WTC11 (cell line): ENCODE results near the gene VSIG10. TPM values are rescaled to one million over a fixed set of nuclear protein-coding genes. Genes with fewer than 3 reads are reported as not detected.

Experiments
- ATAC-seq: fragments of 200-7000 bp; cut with Tn5 transposase; 2 replicates; pipeline ENCODE4 v1.10.0; 2021; ENCODE audit warnings: mild to moderate bottlenecking, moderate library complexity
- CTCF ChIA-PET: fragments of 300-600 bp; sonication (Branson Sonifier 250); formaldehyde crosslinking; loops from one replicate; lab custom pipeline; 2021; ENCODE audit warnings: antibody characterized with exemption; lab: Charles Lee
- POLR2A ChIA-PET: fragments of 350-600 bp; sonication (Branson Sonifier 250); formaldehyde crosslinking; loops from one replicate; lab custom pipeline; 2021; ENCODE audit warnings: antibody characterized with exemption; lab: Charles Lee
- DNase-seq: peaks from one replicate; pipeline ENCODE4 v3.0.0; 2021; ENCODE audit warnings: low spot score
- H3K27ac Mint-ChIP-seq: 2 replicates; pipeline ENCODE4 v1.8.0; 2021; ENCODE audit warnings: mixed read lengths
- H3K27me3 Mint-ChIP-seq: 2 replicates; pipeline ENCODE4 v1.8.0; 2021; ENCODE audit warnings: low read depth, mild to moderate bottlenecking, moderate library complexity, mixed read lengths
- H3K36me3 Mint-ChIP-seq: 2 replicates; pipeline ENCODE4 v1.8.0; 2021; ENCODE audit warnings: mixed read lengths
- H3K4me1 Mint-ChIP-seq: 2 replicates; pipeline ENCODE4 v1.8.0; 2022; ENCODE audit warnings: mixed read lengths
- H3K4me3 Mint-ChIP-seq: 2 replicates; pipeline ENCODE4 v1.8.0; 2021; ENCODE audit warnings: mild to moderate bottlenecking, moderate library complexity, mixed read lengths
- H3K9me3 Mint-ChIP-seq: 2 replicates; pipeline ENCODE4 v1.8.0; 2021; ENCODE audit warnings: mixed read lengths
- ELF4 ChIP-seq: sonication (generic); formaldehyde crosslinking; IDR thresholded peaks from 2 replicates; pipeline ENCODE4 v1.8.1; 2022; ENCODE audit warnings: low read depth, mild to moderate bottlenecking, moderate library complexity, missing genetic modification reagents
- FOXJ3 ChIP-seq: sonication (generic); formaldehyde crosslinking; IDR thresholded peaks from 2 replicates; pipeline ENCODE4 v1.9.0; 2021; ENCODE audit warnings: missing genetic modification reagents, mild to moderate bottlenecking, borderline replicate concordance
- HMGA2 ChIP-seq: fragments of 250-450 bp; sonication (Bioruptor Pico); IDR thresholded peaks from 2 replicates; pipeline ENCODE4 v1.4.0; 2021; ENCODE audit warnings: mild to moderate bottlenecking, moderate library complexity
- ZBTB21 ChIP-seq: sonication (generic); formaldehyde crosslinking; IDR thresholded peaks from 2 replicates; pipeline ENCODE4 v1.8.1; 2023; ENCODE audit warnings: mild to moderate bottlenecking, missing genetic modification reagents, borderline replicate concordance
- total RNA-seq: library from RNA; stranded (reverse); gene quantifications from 3 replicates; pipeline ENCODE4 v1.2.3, GENCODE V29; 2021
- TF ChIP-seq, protein P1 (sequence below): sonication (generic); formaldehyde crosslinking; IDR thresholded peaks from 2 replicates; pipeline ENCODE4 v1.8.1; 2023; ENCODE audit warnings: mild to moderate bottlenecking, missing genetic modification reagents, moderate library complexity
- TF ChIP-seq, protein P2 (sequence below): sonication (generic); formaldehyde crosslinking; IDR thresholded peaks from 2 replicates; pipeline ENCODE4 v1.8.0; 2022; ENCODE audit warnings: missing genetic modification reagents

Gene VSIG10
- total RNA-seq, 1 experiment from 2014 or later, result 82.5 TPM

DNA sequence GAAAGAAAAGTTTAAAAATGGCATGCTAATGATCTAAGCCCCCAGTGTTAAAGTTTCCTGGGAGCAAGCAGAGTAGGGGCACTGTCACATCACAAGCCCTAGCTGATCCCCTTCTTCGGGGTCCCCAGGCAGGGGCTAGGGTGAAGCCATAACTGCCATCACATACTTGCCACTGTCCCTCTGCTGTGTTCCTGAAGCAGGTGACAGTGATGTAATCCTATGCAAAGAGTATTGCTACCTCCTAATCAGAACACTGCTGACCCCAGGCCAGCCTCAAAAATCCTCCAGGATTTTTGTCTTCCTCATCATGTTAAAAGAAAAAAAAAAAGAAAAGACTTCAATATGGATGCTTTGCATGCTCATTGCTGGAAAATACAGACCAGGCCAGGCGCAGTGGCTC lies 88.5 kb downstream of the VSIG10 start:
- Mint-ChIP-seq H3K27ac (no peak overlapping the region), H3K27me3 (no peaks in the 10 kb centered on the region; the same call in none of the 2 replicates), H3K4me3 (no peak overlapping the region; the same call in 1 of the 2 replicates), H3K9me3 (peaks cover 3% of the 10 kb centered on the region; the same call in 1 of the 2 replicates)
- CTCF ChIA-PET, result no interaction called here
- TF ChIP-seq, protein P1, sequence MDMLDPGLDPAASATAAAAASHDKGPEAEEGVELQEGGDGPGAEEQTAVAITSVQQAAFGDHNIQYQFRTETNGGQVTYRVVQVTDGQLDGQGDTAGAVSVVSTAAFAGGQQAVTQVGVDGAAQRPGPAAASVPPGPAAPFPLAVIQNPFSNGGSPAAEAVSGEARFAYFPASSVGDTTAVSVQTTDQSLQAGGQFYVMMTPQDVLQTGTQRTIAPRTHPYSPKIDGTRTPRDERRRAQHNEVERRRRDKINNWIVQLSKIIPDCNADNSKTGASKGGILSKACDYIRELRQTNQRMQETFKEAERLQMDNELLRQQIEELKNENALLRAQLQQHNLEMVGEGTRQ (CRISPR knock-in tag), result no peak
- no peak for TF ChIP-seq HMGA2 (CRISPR knock-in tag)
- no peak for TF ChIP-seq ZBTB21 (CRISPR knock-in tag)
- TF ChIP-seq ELF4, result no peak
- no peak for TF ChIP-seq FOXJ3 (CRISPR knock-in tag)
- TF ChIP-seq, protein P2, sequence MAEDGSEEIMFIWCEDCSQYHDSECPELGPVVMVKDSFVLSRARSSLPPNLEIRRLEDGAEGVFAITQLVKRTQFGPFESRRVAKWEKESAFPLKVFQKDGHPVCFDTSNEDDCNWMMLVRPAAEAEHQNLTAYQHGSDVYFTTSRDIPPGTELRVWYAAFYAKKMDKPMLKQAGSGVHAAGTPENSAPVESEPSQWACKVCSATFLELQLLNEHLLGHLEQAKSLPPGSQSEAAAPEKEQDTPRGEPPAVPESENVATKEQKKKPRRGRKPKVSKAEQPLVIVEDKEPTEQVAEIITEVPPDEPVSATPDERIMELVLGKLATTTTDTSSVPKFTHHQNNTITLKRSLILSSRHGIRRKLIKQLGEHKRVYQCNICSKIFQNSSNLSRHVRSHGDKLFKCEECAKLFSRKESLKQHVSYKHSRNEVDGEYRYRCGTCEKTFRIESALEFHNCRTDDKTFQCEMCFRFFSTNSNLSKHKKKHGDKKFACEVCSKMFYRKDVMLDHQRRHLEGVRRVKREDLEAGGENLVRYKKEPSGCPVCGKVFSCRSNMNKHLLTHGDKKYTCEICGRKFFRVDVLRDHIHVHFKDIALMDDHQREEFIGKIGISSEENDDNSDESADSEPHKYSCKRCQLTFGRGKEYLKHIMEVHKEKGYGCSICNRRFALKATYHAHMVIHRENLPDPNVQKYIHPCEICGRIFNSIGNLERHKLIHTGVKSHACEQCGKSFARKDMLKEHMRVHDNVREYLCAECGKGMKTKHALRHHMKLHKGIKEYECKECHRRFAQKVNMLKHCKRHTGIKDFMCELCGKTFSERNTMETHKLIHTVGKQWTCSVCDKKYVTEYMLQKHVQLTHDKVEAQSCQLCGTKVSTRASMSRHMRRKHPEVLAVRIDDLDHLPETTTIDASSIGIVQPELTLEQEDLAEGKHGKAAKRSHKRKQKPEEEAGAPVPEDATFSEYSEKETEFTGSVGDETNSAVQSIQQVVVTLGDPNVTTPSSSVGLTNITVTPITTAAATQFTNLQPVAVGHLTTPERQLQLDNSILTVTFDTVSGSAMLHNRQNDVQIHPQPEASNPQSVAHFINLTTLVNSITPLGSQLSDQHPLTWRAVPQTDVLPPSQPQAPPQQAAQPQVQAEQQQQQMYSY, result no peak
- TF ChIP-seq, all 79 proteins: peak for 0
- H3K4me1 Mint-ChIP-seq, result peaks cover 18% of the 10 kb centered on the region
- ATAC-seq (no peak), DNase-seq (no peak)
- POLR2A ChIA-PET, result no interaction called here
- peaks cover 20% of the 10 kb centered on the region for H3K36me3 Mint-ChIP-seq

Other genes starting within 250 kb of the VSIG10 start
- gene KSR2, start 135.0 kb downstream of the VSIG10 start, total RNA-seq, result 2.4 to 2.6 TPM (median 2.4 TPM) in 3 replicates
- gene RFC5, start 87.3 kb downstream of the VSIG10 start, total RNA-seq, result 34.5 to 35.9 TPM (median 35.2 TPM) in 3 replicates
- 59.0 to 74.2 TPM (median 60.5 TPM) in 3 replicates for gene WSB2, start 42.8 kb downstream of the VSIG10 start, total RNA-seq
- gene PEBP1, start 32.1 kb upstream of the VSIG10 start, total RNA-seq, result 347 to 366 TPM (median 363 TPM) in 3 replicates